Keratinocyte (primary cell): Measurements from ENCODE around the gene TTC9.

ENCODE experiments used
- EZH2 ChIP-seq: IDR thresholded peaks from one replicate; pipeline ENCODE4 v1.6.1; 2012; ENCODE audit warnings: inconsistent platforms, mild to moderate bottlenecking, low read length, moderate library complexity
- TF ChIP-seq, protein P1 (sequence below), 3 experiments: IDR thresholded peaks in 1 of 3; conservative IDR thresholded peaks in 1 of 3; optimal IDR thresholded peaks in 1 of 3; 2 replicates in 2 of 3; 3 replicates in 1 of 3; pipeline versions ENCODE3 to v1.5.1; 2011; ENCODE audit warnings: low read length in 3 of 3, mild to moderate bottlenecking in 3 of 3, moderate library complexity in 2 of 3, control low read depth in 1 of 3, inconsistent platforms in 1 of 3; ENCODE audit not compliant: insufficient read depth in 2 of 3; ENCODE audit errors: extremely low read depth in 1 of 3

DNA sequence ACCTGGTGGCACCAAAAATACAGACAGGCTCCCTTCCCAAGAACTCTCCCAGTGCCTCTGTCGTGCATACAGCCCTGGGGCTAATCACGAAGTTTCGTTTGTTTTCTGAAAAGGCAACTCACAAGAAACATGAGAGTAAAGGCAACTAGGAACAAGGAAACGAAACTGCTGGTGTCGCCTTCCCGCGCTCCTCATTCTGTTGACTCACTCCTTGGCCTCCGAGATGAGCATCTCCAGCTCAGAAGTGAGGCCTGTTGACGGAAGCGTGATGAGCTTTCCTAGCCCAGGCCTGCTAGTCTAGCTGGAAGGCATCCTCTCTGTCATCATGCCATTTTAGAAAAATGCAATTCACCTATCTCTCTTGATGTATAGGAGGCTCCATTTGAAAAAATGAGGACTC, 50.5 kb downstream of the TTC9 start:
- no peak for TF ChIP-seq EZH2
- TF ChIP-seq, protein P1, sequence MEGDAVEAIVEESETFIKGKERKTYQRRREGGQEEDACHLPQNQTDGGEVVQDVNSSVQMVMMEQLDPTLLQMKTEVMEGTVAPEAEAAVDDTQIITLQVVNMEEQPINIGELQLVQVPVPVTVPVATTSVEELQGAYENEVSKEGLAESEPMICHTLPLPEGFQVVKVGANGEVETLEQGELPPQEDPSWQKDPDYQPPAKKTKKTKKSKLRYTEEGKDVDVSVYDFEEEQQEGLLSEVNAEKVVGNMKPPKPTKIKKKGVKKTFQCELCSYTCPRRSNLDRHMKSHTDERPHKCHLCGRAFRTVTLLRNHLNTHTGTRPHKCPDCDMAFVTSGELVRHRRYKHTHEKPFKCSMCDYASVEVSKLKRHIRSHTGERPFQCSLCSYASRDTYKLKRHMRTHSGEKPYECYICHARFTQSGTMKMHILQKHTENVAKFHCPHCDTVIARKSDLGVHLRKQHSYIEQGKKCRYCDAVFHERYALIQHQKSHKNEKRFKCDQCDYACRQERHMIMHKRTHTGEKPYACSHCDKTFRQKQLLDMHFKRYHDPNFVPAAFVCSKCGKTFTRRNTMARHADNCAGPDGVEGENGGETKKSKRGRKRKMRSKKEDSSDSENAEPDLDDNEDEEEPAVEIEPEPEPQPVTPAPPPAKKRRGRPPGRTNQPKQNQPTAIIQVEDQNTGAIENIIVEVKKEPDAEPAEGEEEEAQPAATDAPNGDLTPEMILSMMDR (optimal IDR thresholded peaks at IDR 0.05 in 1 of 3, IDR thresholded peaks at IDR 0.05 in 1 of 3, conservative IDR thresholded peaks at IDR 0.05 in 1 of 3; ENCODE audit: extremely low read depth in 1 of 3, insufficient read depth in 2 of 3, low read length in 3 of 3), result no peak
